Peyer's patch (tissue), 4 donors: ENCODE measurements around the gene MLPH. TPM values are rescaled to one million over a fixed set of nuclear protein-coding genes. Genes with fewer than 3 reads are reported as not detected.

ENCODE experiments used
- DNase-seq, 3 donors: peaks; one replicate each; pipeline ENCODE4 v3.0.0-alpha.2; 2017 to 2019
- H3K27ac ChIP-seq, 4 donors: fragments of 200-600 bp; sonication (generic); one replicate each; pipeline ENCODE4 v1.5.1; 2016 to 2019
- H3K27me3 ChIP-seq, 2 donors: fragments of 200-600 bp; sonication (generic); one replicate each; pipeline ENCODE4 v1.5.1; 2019
- H3K36me3 ChIP-seq, 3 donors: fragments of 200-600 bp; sonication (generic); one replicate each; pipeline ENCODE4 v1.5.1; 2016 to 2019
- H3K4me1 ChIP-seq, 4 donors: fragments of 200-600 bp; sonication (generic); one replicate each; pipeline ENCODE4 v1.5.1; 2016 to 2019
- H3K4me3 ChIP-seq, 4 donors: fragments of 200-600 bp; sonication (generic); 1 replicate in 3 of 4; 2 replicates in 1 of 4; pipeline ENCODE4 v1.5.1; 2016 to 2019; ENCODE audit warnings: mild to moderate bottlenecking in 1 of 4
- H3K9me3 ChIP-seq, 4 donors: fragments of 200-600 bp; sonication (generic); one replicate each; pipeline ENCODE4 v1.5.1; 2016 to 2019; ENCODE audit warnings: mild to moderate bottlenecking in 1 of 4
- POLR2A ChIP-seq, 2 donors: fragments of 450-650 bp; IDR thresholded peaks; one replicate each; pipeline ENCODE4 v1.5.1; 2017; ENCODE audit warnings: antibody characterized with exemption in 2 of 2, mild to moderate bottlenecking in 2 of 2, moderate library complexity in 2 of 2
- total RNA-seq, 4 donors: library from RNA; depleted of rRNA; stranded (reverse); fragments of >200 nt; gene quantifications; one replicate each; pipeline ENCODE4 v1.1.0, GENCODE V29; 2016
- TF ChIP-seq, protein P1 (sequence below), 6 experiments: fragments of 450-650 bp in 4 of 6; fragments of 200-600 bp in 2 of 6; sonication (generic) in 1 of 6; IDR thresholded peaks; one replicate each; pipeline ENCODE4 v1.5.1; 2017 to 2019; ENCODE audit warnings: antibody characterized with exemption in 6 of 6, mild to moderate bottlenecking in 3 of 6, moderate library complexity in 1 of 6

MLPH gene
- total RNA-seq, 4 donors from 2014 or later, result 82.5 to 195 (median 116) TPM

DNA sequence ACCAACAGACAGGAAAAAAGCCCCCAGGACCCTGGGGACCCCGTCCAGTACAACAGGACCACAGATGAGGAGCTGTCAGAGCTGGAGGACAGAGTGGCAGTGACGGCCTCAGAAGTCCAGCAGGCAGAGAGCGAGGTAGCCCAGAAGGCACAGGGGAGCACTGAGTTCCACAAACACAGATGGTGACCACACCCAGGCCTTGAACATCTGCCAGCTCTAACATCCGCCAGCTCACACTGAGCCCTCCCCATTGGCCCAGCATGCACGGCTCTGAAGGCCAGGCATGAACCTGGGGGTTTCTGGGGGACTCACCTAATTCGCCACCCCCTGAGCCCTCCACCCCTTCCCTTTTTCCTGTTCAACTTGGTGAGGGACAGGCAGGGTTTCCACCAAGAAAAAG is 53.8 kb downstream of the MLPH start:
- Histone ChIP-seq H3K36me3 (no peaks in the 10 kb centered on the region), H3K9me3 (no peaks in the 10 kb centered on the region), H3K4me1 (peaks cover 0 to 20% (median 0%) of the 10 kb centered on the region in 4 donors), H3K4me3 (no peak overlapping the region), H3K27me3 (no peaks in the 10 kb centered on the region), H3K27ac (peak overlapping the region in 2 of 4 donors; percentile 51 to 58)
- DNase-seq, result peak in 2 of 3 donors; percentile 83 to 84
- TF ChIP-seq POLR2A (IDR thresholded peaks at IDR 0.05), result no peak
- TF ChIP-seq, protein P1, sequence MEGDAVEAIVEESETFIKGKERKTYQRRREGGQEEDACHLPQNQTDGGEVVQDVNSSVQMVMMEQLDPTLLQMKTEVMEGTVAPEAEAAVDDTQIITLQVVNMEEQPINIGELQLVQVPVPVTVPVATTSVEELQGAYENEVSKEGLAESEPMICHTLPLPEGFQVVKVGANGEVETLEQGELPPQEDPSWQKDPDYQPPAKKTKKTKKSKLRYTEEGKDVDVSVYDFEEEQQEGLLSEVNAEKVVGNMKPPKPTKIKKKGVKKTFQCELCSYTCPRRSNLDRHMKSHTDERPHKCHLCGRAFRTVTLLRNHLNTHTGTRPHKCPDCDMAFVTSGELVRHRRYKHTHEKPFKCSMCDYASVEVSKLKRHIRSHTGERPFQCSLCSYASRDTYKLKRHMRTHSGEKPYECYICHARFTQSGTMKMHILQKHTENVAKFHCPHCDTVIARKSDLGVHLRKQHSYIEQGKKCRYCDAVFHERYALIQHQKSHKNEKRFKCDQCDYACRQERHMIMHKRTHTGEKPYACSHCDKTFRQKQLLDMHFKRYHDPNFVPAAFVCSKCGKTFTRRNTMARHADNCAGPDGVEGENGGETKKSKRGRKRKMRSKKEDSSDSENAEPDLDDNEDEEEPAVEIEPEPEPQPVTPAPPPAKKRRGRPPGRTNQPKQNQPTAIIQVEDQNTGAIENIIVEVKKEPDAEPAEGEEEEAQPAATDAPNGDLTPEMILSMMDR (IDR thresholded peaks at IDR 0.05), result no peak

DNA sequence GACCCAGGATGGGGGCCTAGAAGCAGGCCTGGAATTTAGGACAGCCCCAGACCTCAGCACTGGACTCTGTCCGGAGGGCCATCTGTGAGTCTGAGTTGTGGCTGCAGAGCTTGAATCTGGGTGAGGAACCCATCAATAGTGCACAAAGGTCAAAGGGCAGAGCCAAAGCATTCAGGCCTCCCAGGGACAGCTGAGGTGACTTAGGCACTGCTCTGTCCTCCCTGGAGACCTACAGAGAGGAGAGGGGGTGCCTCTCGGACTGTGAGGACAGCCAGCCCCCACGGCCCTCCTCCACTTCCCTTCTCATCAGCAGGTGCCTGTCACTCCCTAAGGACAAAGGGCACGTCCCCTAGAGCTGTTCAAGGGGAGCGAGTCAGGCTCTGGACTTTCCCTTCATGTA is 54.2 kb downstream of the MLPH start:
- Histone ChIP-seq H3K4me3 (no peak overlapping the region), H3K27me3 (no peaks in the 10 kb centered on the region), H3K9me3 (no peaks in the 10 kb centered on the region), H3K27ac (peak overlapping the region in 2 of 4 donors; percentile 51 to 58), H3K36me3 (no peaks in the 10 kb centered on the region), H3K4me1 (peaks cover 0 to 20% (median 0%) of the 10 kb centered on the region in 4 donors)
- no peak for DNase-seq
- TF ChIP-seq, protein P1 (IDR thresholded peaks at IDR 0.05), result no peak
- no peak for TF ChIP-seq POLR2A (IDR thresholded peaks at IDR 0.05)

DNA sequence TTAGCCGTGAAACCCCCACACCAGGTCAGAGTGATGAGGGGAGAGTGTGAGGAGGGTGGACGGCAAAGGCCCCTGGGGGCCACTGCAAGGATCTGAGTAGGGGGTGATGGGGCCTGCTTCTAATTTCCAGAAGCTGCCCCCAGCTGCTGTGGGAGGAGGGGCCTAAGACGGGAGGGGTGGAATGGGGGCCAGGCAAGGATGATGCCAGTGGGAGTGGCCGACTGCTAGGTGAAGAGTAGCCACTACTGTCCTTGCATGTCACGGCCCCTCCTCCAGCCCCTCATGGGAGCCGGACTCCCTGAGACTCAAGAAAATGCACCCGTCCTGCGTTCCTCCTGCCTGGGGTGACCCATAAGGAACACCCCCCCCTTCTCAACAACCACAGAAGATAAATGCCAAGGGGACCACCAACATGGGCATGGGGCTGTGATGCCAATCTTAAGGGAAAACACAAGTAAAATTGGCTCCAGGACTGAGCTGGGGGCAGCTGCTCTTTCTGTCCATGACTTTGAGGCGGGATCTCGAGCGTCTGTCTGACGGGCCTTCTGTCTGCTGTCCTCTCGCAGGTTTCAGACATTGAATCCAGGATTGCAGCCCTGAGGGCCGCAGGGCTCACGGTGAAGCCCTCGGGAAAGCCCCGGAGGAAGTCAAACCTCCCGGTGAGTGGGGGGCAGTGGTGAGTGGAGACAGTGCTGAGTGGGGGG is 55.1 kb downstream of the MLPH start:
- no peaks in the 10 kb centered on the region for H3K9me3 ChIP-seq
- H3K27ac ChIP-seq, result peak overlapping the region in 1 of 4 donors; percentile 58

DNA sequence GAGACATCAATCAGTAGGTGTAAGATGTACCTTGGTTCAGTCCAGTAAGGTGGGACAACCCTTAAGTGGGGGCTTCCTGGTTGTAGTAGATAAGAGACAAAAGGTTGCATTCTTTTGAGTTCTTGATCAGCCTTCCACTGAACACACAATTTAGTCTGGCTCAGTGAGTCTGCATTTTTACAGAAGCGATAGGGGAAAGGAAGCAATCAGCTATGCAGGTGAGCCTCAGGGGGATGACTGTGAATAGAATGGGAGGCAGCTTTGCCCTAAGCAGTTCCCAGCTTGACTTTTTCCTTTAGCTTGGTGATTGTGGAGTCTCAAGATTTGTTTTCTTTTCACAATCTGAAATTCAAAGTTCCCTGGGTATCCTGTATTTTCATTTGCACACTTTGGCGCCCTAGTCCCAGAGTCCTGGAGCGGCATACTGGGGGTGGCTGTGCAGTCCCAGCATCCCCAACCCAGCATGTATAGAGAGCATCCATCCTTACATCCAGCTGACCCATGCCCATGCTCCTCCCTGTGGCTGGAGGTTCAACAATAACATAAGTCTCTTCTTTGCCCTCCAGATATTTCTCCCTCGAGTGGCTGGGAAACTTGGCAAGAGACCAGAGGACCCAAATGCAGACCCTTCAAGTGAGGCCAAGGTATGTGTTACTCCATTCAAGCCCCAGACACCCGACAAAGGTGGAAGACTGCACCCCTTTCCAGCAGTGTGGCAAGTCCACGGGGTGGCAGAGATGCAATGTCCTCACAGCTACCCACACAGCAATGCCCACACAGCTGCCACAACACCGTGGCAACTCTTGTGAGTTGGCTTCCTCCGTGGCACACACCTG is 59.2 kb downstream of the MLPH start:
- no peak for DNase-seq
- Histone ChIP-seq H3K27me3 (no peaks in the 10 kb centered on the region), H3K9me3 (no peaks in the 10 kb centered on the region), H3K27ac (no peak overlapping the region), H3K4me3 (no peak overlapping the region), H3K4me1 (peaks cover 0 to 17% (median 0%) of the 10 kb centered on the region in 4 donors), H3K36me3 (no peaks in the 10 kb centered on the region)
- no peak for TF ChIP-seq POLR2A (IDR thresholded peaks at IDR 0.05)
- TF ChIP-seq, protein P1 (IDR thresholded peaks at IDR 0.05), result no peak

More for the DNA sequence above, 55.1 kb downstream of the MLPH start:
- Histone ChIP-seq H3K27me3 (no peaks in the 10 kb centered on the region), H3K4me3 (no peak overlapping the region), H3K36me3 (no peaks in the 10 kb centered on the region), H3K4me1 (peaks cover 0 to 20% (median 0%) of the 10 kb centered on the region in 4 donors)
- TF ChIP-seq, protein P1 (IDR thresholded peaks at IDR 0.05), result no peak
- no peak for TF ChIP-seq POLR2A (IDR thresholded peaks at IDR 0.05)
- DNase-seq, result no peak

DNA sequence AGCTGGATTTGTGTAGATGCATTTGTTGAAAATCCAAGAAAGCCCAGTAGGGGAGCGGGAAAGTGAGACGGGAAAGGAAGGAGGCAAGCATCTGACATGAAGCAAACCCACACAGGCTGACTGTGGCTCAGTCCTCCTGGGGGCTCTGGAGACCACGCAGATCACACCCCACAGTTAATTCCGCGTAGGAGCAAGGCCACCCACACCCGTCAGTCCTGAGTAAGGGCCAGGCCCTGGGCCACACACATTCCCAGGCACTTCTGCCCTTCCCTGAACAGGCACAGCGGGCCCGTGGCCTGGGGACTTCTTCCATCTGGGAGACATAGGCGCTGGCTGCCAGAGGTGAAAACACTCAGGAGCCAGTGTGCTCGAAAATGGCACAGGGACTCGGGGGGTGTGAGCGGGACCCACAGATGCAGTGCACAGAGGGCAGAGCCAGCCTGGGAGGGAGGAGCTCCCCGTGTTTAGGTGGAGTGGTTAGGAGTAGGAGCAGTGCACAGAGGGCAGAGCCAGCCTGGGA is 59.9 kb downstream of the MLPH start:
- no peaks in the 10 kb centered on the region for H3K27me3 ChIP-seq
- H3K9me3 ChIP-seq, result no peaks in the 10 kb centered on the region
- H3K27ac ChIP-seq, result peak overlapping the region in 2 of 4 donors; percentile 16 to 45
- peaks cover 0 to 10% (median 0%) of the 10 kb centered on the region in 4 donors for H3K4me1 ChIP-seq
- TF ChIP-seq, protein P1 (IDR thresholded peaks at IDR 0.05), result no peak
- TF ChIP-seq POLR2A (IDR thresholded peaks at IDR 0.05), result no peak
- H3K4me3 ChIP-seq, result no peak overlapping the region
- H3K36me3 ChIP-seq, result no peaks in the 10 kb centered on the region
- no peak for DNase-seq
